ENCODE results near the gene PATE3. TPM values are rescaled to one million over a fixed set of nuclear protein-coding genes. Genes with fewer than 3 reads are reported as not detected.

Gene PATE3
- total RNA-seq, 1 experiment from 2014 or later = not detected

DNA sequence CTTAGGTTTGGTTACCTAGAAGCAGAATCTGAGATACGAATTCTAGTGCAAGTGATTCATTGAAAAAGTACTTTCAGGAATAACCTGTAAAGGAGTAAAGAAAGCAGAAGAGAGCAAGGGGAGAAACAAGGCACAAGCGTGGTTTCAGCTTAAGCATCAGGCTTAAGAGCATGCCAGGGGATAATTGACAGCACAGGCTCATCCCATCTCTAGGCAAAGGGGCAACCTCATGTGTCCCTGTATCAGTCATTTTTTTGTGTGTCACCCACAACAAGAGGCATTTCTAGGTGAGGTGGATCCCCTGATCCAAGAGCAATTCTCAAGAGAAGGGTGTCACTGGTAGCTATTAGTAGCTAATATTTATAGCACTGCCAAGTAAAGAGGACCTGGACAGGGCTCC is 17.3 kb upstream of the PATE3 start:
- CTCF ChIA-PET = no interaction called here
- no peaks in the 10 kb centered on the region for H3K4me1 ChIP-seq (ENCODE audit: control insufficient read depth, insufficient read depth, low read length)
- no TSS peak for BruUV-seq (replicated peaks)

DNA sequence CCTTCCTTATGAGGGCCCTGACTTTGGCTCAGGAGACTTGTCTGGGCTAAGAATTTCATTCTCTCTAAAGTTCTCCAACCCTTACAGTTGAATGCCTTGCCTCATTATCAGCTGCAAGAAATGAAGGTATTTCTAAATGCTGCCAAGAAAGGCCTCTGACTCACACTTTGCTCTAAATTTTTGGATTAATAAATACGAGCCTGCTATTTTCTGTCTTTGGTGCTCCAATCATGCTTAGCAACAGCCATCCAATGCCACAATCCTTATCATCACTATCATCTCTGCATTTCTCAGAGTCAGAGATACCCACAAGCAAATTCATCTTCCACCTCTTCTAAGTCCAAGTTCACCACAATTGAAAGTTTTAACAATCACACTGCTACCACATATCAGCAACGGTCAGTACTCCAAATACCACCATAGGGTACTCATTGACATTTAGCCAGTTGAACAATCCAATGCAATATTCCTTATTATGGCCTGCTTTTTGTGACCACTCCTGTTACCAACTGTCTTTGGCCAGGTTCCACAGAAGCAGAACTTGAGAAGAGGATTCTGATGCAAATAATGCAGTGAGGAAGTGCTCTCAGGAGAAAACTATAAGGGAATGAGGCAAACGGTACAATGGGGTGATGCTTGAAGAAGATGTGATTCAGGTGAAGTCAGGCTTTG is 15.0 kb upstream of the PATE3 start:
- ATAC-seq = no peak
- ChIA-PET POLR2A (no interaction called here), CTCF (no interaction called here)
- H3K4me1 ChIP-seq (ENCODE audit: control insufficient read depth, insufficient read depth, low read length) = no peaks in the 10 kb centered on the region
- TF ChIP-seq, protein P1, sequence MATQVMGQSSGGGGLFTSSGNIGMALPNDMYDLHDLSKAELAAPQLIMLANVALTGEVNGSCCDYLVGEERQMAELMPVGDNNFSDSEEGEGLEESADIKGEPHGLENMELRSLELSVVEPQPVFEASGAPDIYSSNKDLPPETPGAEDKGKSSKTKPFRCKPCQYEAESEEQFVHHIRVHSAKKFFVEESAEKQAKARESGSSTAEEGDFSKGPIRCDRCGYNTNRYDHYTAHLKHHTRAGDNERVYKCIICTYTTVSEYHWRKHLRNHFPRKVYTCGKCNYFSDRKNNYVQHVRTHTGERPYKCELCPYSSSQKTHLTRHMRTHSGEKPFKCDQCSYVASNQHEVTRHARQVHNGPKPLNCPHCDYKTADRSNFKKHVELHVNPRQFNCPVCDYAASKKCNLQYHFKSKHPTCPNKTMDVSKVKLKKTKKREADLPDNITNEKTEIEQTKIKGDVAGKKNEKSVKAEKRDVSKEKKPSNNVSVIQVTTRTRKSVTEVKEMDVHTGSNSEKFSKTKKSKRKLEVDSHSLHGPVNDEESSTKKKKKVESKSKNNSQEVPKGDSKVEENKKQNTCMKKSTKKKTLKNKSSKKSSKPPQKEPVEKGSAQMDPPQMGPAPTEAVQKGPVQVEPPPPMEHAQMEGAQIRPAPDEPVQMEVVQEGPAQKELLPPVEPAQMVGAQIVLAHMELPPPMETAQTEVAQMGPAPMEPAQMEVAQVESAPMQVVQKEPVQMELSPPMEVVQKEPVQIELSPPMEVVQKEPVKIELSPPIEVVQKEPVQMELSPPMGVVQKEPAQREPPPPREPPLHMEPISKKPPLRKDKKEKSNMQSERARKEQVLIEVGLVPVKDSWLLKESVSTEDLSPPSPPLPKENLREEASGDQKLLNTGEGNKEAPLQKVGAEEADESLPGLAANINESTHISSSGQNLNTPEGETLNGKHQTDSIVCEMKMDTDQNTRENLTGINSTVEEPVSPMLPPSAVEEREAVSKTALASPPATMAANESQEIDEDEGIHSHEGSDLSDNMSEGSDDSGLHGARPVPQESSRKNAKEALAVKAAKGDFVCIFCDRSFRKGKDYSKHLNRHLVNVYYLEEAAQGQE (IDR thresholded peaks at IDR 0.05; ENCODE audit: insufficient read depth in 1 of 2, low read depth in 2 of 2, low read length in 1 of 2) = no peak
- TF ChIP-seq, protein P2, sequence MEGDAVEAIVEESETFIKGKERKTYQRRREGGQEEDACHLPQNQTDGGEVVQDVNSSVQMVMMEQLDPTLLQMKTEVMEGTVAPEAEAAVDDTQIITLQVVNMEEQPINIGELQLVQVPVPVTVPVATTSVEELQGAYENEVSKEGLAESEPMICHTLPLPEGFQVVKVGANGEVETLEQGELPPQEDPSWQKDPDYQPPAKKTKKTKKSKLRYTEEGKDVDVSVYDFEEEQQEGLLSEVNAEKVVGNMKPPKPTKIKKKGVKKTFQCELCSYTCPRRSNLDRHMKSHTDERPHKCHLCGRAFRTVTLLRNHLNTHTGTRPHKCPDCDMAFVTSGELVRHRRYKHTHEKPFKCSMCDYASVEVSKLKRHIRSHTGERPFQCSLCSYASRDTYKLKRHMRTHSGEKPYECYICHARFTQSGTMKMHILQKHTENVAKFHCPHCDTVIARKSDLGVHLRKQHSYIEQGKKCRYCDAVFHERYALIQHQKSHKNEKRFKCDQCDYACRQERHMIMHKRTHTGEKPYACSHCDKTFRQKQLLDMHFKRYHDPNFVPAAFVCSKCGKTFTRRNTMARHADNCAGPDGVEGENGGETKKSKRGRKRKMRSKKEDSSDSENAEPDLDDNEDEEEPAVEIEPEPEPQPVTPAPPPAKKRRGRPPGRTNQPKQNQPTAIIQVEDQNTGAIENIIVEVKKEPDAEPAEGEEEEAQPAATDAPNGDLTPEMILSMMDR (IDR thresholded peaks at IDR 0.05) = no peak
- no peak for TF ChIP-seq POLR2AphosphoS5 (IDR thresholded peaks at IDR 0.05; ENCODE audit: low read depth, low read length)
- no peak for TF ChIP-seq TCF7L2 (IDR thresholded peaks at IDR 0.05; ENCODE audit: low read depth, low read length)
- TF ChIP-seq SIN3A (IDR thresholded peaks at IDR 0.05; ENCODE audit: borderline replicate concordance, insufficient read depth, low read depth, low read length) = no peak
- intact Hi-C loops (cut with micrococcal nuclease; ENCODE audit: unreplicated experiment) = no loop called here
- H3K27me3 ChIP-seq (ENCODE audit: control insufficient read depth, insufficient read depth, low read length) = 0 out of 2 replicates have a peak, but pooled peaks cover 2% of the 10 kb centered on the region
- no peaks in the 10 kb centered on the region for H3K9me3 ChIP-seq (ENCODE audit: control insufficient read depth, insufficient read depth, low read depth, low read length)
- no peak overlapping the region for H3K4me3 ChIP-seq (ENCODE audit: low read depth in 2 of 2, low read length in 2 of 2)
- BruUV-seq (replicated peaks) = no TSS peak
- no peak overlapping the region for H3K27ac ChIP-seq (ENCODE audit: low read length)
- in situ Hi-C loops (cut with HindIII; ENCODE audit: low pct_unique_long_range_greater_than_20kb, low sequenced_read_pairs) = no loop called here
- H3K36me3 ChIP-seq (ENCODE audit: control insufficient read depth, insufficient read depth, low read length) = no peaks in the 10 kb centered on the region
- DNase-seq (ENCODE audit: low read depth, low spot score) = no peak

More for the DNA sequence above, 17.3 kb upstream of the PATE3 start:
- no peaks in the 10 kb centered on the region for H3K9me3 ChIP-seq (ENCODE audit: control insufficient read depth, insufficient read depth, low read depth, low read length)
- ATAC-seq (no peak), DNase-seq (ENCODE audit: low read depth, low spot score) (no peak)
- H3K27ac ChIP-seq (ENCODE audit: low read length) = no peak overlapping the region
- POLR2A ChIA-PET = no interaction called here
- intact Hi-C loops (cut with micrococcal nuclease; ENCODE audit: unreplicated experiment) (no loop called here), in situ Hi-C loops (cut with HindIII; ENCODE audit: low pct_unique_long_range_greater_than_20kb, low sequenced_read_pairs) (no loop called here)
- TF ChIP-seq SIN3A (IDR thresholded peaks at IDR 0.05; ENCODE audit: borderline replicate concordance, insufficient read depth, low read depth, low read length) = no peak
- TF ChIP-seq POLR2AphosphoS5 (IDR thresholded peaks at IDR 0.05; ENCODE audit: low read depth, low read length) = no peak
- TF ChIP-seq TCF7L2 (IDR thresholded peaks at IDR 0.05; ENCODE audit: low read depth, low read length) = no peak
- TF ChIP-seq, protein P1 (IDR thresholded peaks at IDR 0.05; ENCODE audit: insufficient read depth in 1 of 2, low read depth in 2 of 2, low read length in 1 of 2) = no peak
- TF ChIP-seq, protein P2 (IDR thresholded peaks at IDR 0.05) = no peak
- H3K4me3 ChIP-seq (ENCODE audit: low read depth in 2 of 2, low read length in 2 of 2) = no peak overlapping the region
- 0 out of 2 replicates have a peak, but pooled peaks cover 2% of the 10 kb centered on the region for H3K27me3 ChIP-seq (ENCODE audit: control insufficient read depth, insufficient read depth, low read length)
- H3K36me3 ChIP-seq (ENCODE audit: control insufficient read depth, insufficient read depth, low read length) = no peaks in the 10 kb centered on the region

Data from Panc1 (cell line).